SU-DHL-6 (cell line): ENCODE data around the gene FBXO41.
A peak's percentile ranks its signal among the peaks of the same experiment; 100 is the strongest.

Experiments
- H2AFZ ChIP-seq: fragments of 200-600 bp; sonication (generic); 2 replicates; pipeline ENCODE4 v1.6.1; 2014; ENCODE audit warnings: low read depth, mild to moderate bottlenecking, moderate library complexity, mixed read lengths, antibody characterized with exemption, low read length; ENCODE audit not compliant: severe bottlenecking
- H3F3A ChIP-seq: fragments of 200-600 bp; shearing (Covaris generic); 2 replicates; pipeline ENCODE4 v1.6.0; 2016; ENCODE audit warnings: antibody characterized with exemption, mild to moderate bottlenecking; ENCODE audit not compliant: insufficient read depth
- H3K27ac ChIP-seq: fragments of 200-600 bp; sonication (generic); 2 replicates; pipeline ENCODE4 v1.5.1; 2016; ENCODE audit warnings: low read depth, mild to moderate bottlenecking, low read length, moderate library complexity, mixed read lengths
- H3K27me3 ChIP-seq: fragments of 200-600 bp; sonication (generic), shearing (Covaris generic); 2 replicates; pipeline ENCODE4 v1.6.0; 2014; ENCODE audit warnings: mild to moderate bottlenecking, low read length
- H3K36me3 ChIP-seq: fragments of 200-600 bp; sonication (generic); 2 replicates; pipeline ENCODE4 v1.6.1; 2014; ENCODE audit warnings: mild to moderate bottlenecking, low read length, mixed read lengths
- H3K4me2 ChIP-seq: fragments of 300-600, 200-600 bp; shearing (Covaris generic), sonication (generic); 2 replicates; pipeline ENCODE4 v1.6.0; 2014; ENCODE audit warnings: low read length, low read depth, mild to moderate bottlenecking; ENCODE audit not compliant: poor library complexity, severe bottlenecking
- H3K4me3 ChIP-seq: fragments of 200-600 bp; sonication (generic); 2 replicates; pipeline ENCODE4 v1.5.1; 2014; ENCODE audit warnings: antibody characterized with exemption, low read length, mild to moderate bottlenecking, mixed read lengths; ENCODE audit not compliant: insufficient read depth, poor library complexity, severe bottlenecking
- H3K79me2 ChIP-seq: fragments of 200-600 bp; sonication (generic); 2 replicates; pipeline ENCODE4 v1.6.1; 2014; ENCODE audit warnings: mild to moderate bottlenecking, low read length, moderate library complexity; ENCODE audit not compliant: insufficient read depth
- H3K9ac ChIP-seq: fragments of 200-600 bp; sonication (generic); 2 replicates; pipeline ENCODE4 v1.7.0; 2014; ENCODE audit warnings: mild to moderate bottlenecking, low read length
- H3K9me2 ChIP-seq: fragments of 200-600 bp; sonication (generic); replicated peaks from 2 replicates; pipeline ENCODE4 v1.6.1; 2014; ENCODE audit warnings: low read length; ENCODE audit not compliant: insufficient read depth
- H3K9me3 ChIP-seq: fragments of 200-600 bp; sonication (generic); 2 replicates; pipeline ENCODE4 v1.6.1; 2014; ENCODE audit warnings: low read length, mixed read lengths; ENCODE audit not compliant: insufficient read depth
- H4K20me1 ChIP-seq: fragments of 200-600 bp; sonication (generic); 2 replicates; pipeline ENCODE4 v1.6.1; 2014; ENCODE audit warnings: low read depth, mild to moderate bottlenecking, antibody characterized with exemption, low read length, moderate library complexity, mixed read lengths
- EZH2phosphoT487 ChIP-seq: fragments of 200-600 bp; sonication (generic), shearing (Covaris generic); conservative IDR thresholded peaks from 2 replicates; pipeline ENCODE4 v1.6.1; 2018; ENCODE audit warnings: mild to moderate bottlenecking, antibody characterized with exemption, low read length, moderate library complexity, mixed read lengths
- TF ChIP-seq, protein P1 (sequence below): fragments of 200-600 bp; sonication (generic); IDR thresholded peaks from one replicate; pipeline ENCODE4 v1.5.1; 2017; ENCODE audit warnings: antibody characterized with exemption, mild to moderate bottlenecking, low read length, moderate library complexity; ENCODE audit not compliant: insufficient read depth, poor library complexity, severe bottlenecking

FBXO41 gene

DNA sequence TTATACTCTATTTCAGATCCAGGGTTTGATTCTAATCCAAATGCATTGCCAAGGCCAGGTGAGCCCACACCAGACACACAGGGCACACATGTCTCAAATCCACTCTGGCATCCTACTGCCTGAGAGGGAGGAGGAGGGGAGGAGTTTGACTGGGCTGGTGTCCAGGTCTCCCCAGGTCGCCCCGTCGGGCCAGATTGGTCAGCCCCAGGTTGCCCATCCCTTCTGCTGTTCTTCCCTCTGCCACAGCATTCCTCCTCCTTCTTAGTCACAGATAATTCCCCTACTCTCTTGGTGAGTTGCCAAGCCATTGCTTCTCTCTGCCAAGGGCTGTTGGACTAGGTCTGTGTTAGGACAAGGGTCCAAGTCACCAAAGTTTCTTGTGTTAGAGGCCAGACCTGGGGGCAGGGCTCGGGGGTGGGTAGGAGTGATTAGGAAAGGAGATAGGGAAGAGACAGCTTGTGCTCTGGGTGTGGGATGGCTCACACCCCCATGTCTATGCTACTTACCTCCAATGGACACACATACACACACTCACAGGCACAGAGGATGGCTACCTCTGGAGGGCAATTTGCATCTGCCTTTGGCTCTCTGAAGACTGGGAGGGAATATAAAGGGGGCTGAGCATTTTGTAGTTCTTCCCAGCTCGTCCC lies 11.6 kb upstream of the FBXO41 start:
- Histone ChIP-seq H3K4me3 (no peak overlapping the region), H3K9me2 (no peaks in the 10 kb centered on the region), H3K27me3 (no peaks in the 10 kb centered on the region), H3K36me3 (no peaks in the 10 kb centered on the region), H3K4me2 (no peak overlapping the region), H4K20me1 (no peaks in the 10 kb centered on the region), H3K9ac (no peak overlapping the region), H3F3A (no peaks in the 10 kb centered on the region), H2AFZ (no peak overlapping the region), H3K27ac (no peak overlapping the region), H3K79me2 (no peaks in the 10 kb centered on the region), H3K9me3 (no peaks in the 10 kb centered on the region)
- TF ChIP-seq, protein P1, sequence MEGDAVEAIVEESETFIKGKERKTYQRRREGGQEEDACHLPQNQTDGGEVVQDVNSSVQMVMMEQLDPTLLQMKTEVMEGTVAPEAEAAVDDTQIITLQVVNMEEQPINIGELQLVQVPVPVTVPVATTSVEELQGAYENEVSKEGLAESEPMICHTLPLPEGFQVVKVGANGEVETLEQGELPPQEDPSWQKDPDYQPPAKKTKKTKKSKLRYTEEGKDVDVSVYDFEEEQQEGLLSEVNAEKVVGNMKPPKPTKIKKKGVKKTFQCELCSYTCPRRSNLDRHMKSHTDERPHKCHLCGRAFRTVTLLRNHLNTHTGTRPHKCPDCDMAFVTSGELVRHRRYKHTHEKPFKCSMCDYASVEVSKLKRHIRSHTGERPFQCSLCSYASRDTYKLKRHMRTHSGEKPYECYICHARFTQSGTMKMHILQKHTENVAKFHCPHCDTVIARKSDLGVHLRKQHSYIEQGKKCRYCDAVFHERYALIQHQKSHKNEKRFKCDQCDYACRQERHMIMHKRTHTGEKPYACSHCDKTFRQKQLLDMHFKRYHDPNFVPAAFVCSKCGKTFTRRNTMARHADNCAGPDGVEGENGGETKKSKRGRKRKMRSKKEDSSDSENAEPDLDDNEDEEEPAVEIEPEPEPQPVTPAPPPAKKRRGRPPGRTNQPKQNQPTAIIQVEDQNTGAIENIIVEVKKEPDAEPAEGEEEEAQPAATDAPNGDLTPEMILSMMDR = no peak
- TF ChIP-seq EZH2phosphoT487 = no peak

DNA sequence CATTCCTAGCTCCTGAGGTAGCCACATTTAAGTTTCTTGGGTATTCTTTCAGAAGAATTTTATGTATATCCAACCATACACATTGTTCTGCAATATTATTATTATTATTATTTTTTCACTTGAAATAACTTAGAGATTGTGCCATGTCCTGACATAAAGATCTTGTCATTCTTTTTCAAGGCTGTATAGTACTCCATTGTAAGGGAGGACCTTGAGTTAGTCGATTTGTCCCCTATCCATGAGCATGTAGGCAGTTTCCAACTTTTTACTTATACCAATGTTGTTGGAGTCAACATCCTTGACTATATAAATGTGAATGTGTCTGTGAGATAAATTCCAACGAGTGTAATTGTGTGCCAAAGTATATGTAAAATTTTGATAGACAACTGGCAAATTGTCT lies 10.0 kb upstream of the FBXO41 start:
- TF ChIP-seq, protein P1 = no peak
- no peak for TF ChIP-seq EZH2phosphoT487
- H3K9me3 ChIP-seq = no peaks in the 10 kb centered on the region
- peak overlapping the region; percentile 87 for H3K4me2 ChIP-seq
- H3K36me3 ChIP-seq = no peaks in the 10 kb centered on the region
- no peaks in the 10 kb centered on the region for H4K20me1 ChIP-seq
- no peaks in the 10 kb centered on the region for H3F3A ChIP-seq
- peak overlapping the region; percentile 88 for H2AFZ ChIP-seq
- no peaks in the 10 kb centered on the region for H3K79me2 ChIP-seq
- no peaks in the 10 kb centered on the region for H3K27me3 ChIP-seq
- H3K9me2 ChIP-seq = no peaks in the 10 kb centered on the region
- no peak overlapping the region for H3K9ac ChIP-seq
- H3K4me3 ChIP-seq = no peak overlapping the region
- H3K27ac ChIP-seq = no peak overlapping the region

DNA sequence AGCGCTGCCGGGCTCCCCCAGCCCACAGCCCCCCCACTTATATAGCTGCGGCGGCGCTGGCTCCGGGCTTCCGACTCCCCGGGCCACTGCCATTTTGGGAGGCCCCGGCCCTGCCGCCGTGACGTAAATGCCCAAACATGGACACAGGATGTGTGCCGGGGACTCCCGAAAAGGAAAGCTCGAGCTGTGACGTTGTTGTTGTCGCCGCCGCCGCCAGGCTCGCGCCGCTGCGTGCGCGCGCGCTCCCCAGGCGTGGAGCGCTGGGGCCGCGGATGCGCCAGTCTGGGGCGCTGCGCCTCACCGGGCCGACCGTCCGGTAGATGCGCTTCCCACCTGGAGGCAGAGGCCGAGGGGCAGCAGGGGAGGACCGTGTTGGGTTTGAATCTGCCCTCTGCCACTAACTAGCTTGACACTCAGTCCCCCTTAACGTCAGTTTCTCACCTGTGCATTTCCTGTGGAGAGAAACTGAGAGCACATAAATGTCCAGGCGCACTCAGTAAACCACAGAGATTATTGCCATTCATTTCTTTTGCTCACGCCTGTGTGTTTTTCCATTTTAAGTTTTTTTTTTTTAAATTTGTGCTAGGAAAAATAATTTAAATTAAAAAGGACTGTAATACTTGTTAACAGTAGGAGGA lies 9.4 kb upstream of the FBXO41 start, which contains the start of gene EGR4:
TSS of gene EGR4 (minus strand) at position 15 of the 638 bp plus-strand sequence. CDS start 231 bp downstream, outside the sequence.
- H3F3A ChIP-seq = no peaks in the 10 kb centered on the region
- H3K9me3 ChIP-seq = no peaks in the 10 kb centered on the region
- H3K9ac ChIP-seq = peak within 1 kb of the TSS; percentile 44
- H4K20me1 ChIP-seq = no peaks in the 10 kb centered on the region
- peak within 1 kb of the TSS; percentile 55 for H3K4me3 ChIP-seq
- no peaks in the 10 kb centered on the region for H3K27me3 ChIP-seq
- no peaks in the 10 kb centered on the region for H3K36me3 ChIP-seq
- TF ChIP-seq, protein P1 = no peak
- no peak for TF ChIP-seq EZH2phosphoT487
- no peaks in the 10 kb centered on the region for H3K79me2 ChIP-seq
- H3K27ac ChIP-seq = no peak within 1 kb of the TSS
- no peaks in the 10 kb centered on the region for H3K9me2 ChIP-seq
- peak within 1 kb of the TSS; percentile 88 for H2AFZ ChIP-seq
- H3K4me2 ChIP-seq = peak within 1 kb of the TSS; percentile 87
